A549 (cell line): Measurements from ENCODE around the gene MBNL2. TPM values are rescaled to one million over a fixed set of nuclear protein-coding genes. Genes with fewer than 3 reads are reported as not detected.

Experiments
- ATAC-seq, 2 experiments: fragments of 200-7000 bp in 1 of 2; fragments of >200 bp in 1 of 2; cut with Nextera tagmentation in 1 of 2; cut with Tn5 transposase in 1 of 2; 3 replicates each; pipeline versions ENCODE4 v1.8.0 to v1.9.1; 2018 to 2020; ENCODE audit warnings: mild to moderate bottlenecking in 1 of 2, moderate library complexity in 1 of 2
- CTCF ChIA-PET: fragments of 300-600 bp; sonication (Branson Sonifier 250); formaldehyde crosslinking; extraction: SDS; loops from one replicate; lab custom pipeline; 2021; ENCODE audit warnings: antibody characterized with exemption, inconsistent platforms; lab: Yijun Ruan, JAX
- POLR2A ChIA-PET: fragments of 350-600 bp; formaldehyde crosslinking; extraction: SDS; loops from one replicate; lab custom pipeline; 2021; ENCODE audit warnings: antibody characterized with exemption, inconsistent platforms; lab: Yijun Ruan, JAX
- DNase-seq, 2 experiments: peaks; one replicate each; pipeline versions ENCODE4 v3.0.0 to v3.0.0-alpha.2; 2011 to 2016; ENCODE audit warnings: low read depth in 1 of 2, low spot score in 1 of 2
- FAIRE-seq: peaks from 2 replicates; lab custom pipeline; 2011; peaks lifted over from hg19 to GRCh38; lab: Jason Lieb, UNC
- H3K27ac ChIP-seq, 2 experiments: fragments of >200 bp; sonication (Bioruptor Twin); formaldehyde crosslinking; 3 replicates each; pipeline ENCODE4 v1.5.1; 2016 to 2017
- H3K4me1 ChIP-seq: fragments of >200 bp; sonication (Bioruptor Twin); formaldehyde crosslinking; 3 replicates; pipeline ENCODE4 v1.6.1; 2016
- H3K4me2 ChIP-seq: fragments of >200 bp; sonication (Bioruptor Twin); formaldehyde crosslinking; 3 replicates; pipeline ENCODE4 v1.6.1; 2016
- H3K4me3 ChIP-seq: fragments of >200 bp; sonication (Bioruptor Twin); formaldehyde crosslinking; 3 replicates; pipeline ENCODE4 v1.5.1; 2016
- H3K9me3 ChIP-seq: fragments of >200 bp; sonication (Bioruptor Twin); formaldehyde crosslinking; 3 replicates; pipeline ENCODE4 v1.6.1; 2016
- CEBPB ChIP-seq, 2 experiments: fragments of >200 bp in 1 of 2; sonication (Bioruptor Twin) in 1 of 2; formaldehyde crosslinking in 1 of 2; IDR thresholded peaks; 2 replicates each; pipeline ENCODE4 v1.6.1; 2012 to 2016
- CHD2 ChIP-seq: fragments of 150-350 bp; IDR thresholded peaks from 2 replicates; pipeline ENCODE4 v1.6.1; 2014; ENCODE audit warnings: low read length; ENCODE audit not compliant: partially characterized antibody
- EHF ChIP-seq: fragments of 250-450 bp; sonication (Bioruptor Pico); IDR thresholded peaks from 2 replicates; pipeline ENCODE4 v1.5.0; 2020; ENCODE audit warnings: mild to moderate bottlenecking
- EHMT2 ChIP-seq: fragments of 200-600 bp; sonication (generic); IDR thresholded peaks from 2 replicates; pipeline ENCODE4 v1.6.1; 2016; ENCODE audit warnings: antibody characterized with exemption, low read depth, mild to moderate bottlenecking, moderate library complexity
- EP300 ChIP-seq, 2 experiments: fragments of >200 bp; sonication (Bioruptor Twin); formaldehyde crosslinking; IDR thresholded peaks; 2 replicates in 1 of 2; 3 replicates in 1 of 2; pipeline ENCODE4 v1.6.1; 2016 to 2017
- ESRRA ChIP-seq: fragments of 150-350 bp; IDR thresholded peaks from 2 replicates; pipeline ENCODE4 v1.6.1; 2014; ENCODE audit warnings: mild to moderate bottlenecking, low read length, borderline replicate concordance
- FOSL2 ChIP-seq, 2 experiments: fragments of 450-650 bp in 1 of 2; fragments of >200 bp in 1 of 2; sonication (Bioruptor Twin) in 1 of 2; formaldehyde crosslinking; IDR thresholded peaks; 2 replicates each; pipeline versions ENCODE4 v1.5.0 to v1.6.1; 2016 to 2020; ENCODE audit warnings: mild to moderate bottlenecking in 1 of 2, moderate library complexity in 1 of 2
- HOXB13 ChIP-seq: fragments of 250-450 bp; sonication (Bioruptor Pico); IDR thresholded peaks from 2 replicates; pipeline ENCODE4 v1.5.0; 2020; ENCODE audit warnings: low read depth, mild to moderate bottlenecking, moderate library complexity
- HOXB5 ChIP-seq: fragments of 250-450 bp; sonication (Bioruptor Pico); IDR thresholded peaks from 2 replicates; pipeline ENCODE4 v1.5.0; 2020; ENCODE audit warnings: mild to moderate bottlenecking, moderate library complexity
- NFE2L2 ChIP-seq: fragments of 150-350 bp; conservative IDR thresholded peaks from 2 replicates; pipeline ENCODE4 v1.6.1; 2014; ENCODE audit warnings: low read length
- NPAS2 ChIP-seq: fragments of 250-450 bp; sonication (Bioruptor Pico); IDR thresholded peaks from 2 replicates; pipeline ENCODE4 v1.8.0; 2022; ENCODE audit warnings: mild to moderate bottlenecking, moderate library complexity, borderline replicate concordance
- NR3C1 ChIP-seq: fragments of >200 bp; sonication (Bioruptor Twin); formaldehyde crosslinking; IDR thresholded peaks from 3 replicates; pipeline ENCODE4 v1.6.1; 2017
- RAD21 ChIP-seq, 2 experiments: fragments of >200 bp in 1 of 2; sonication (Bioruptor Twin) in 1 of 2; formaldehyde crosslinking in 1 of 2; IDR thresholded peaks in 1 of 2; conservative IDR thresholded peaks in 1 of 2; 2 replicates in 1 of 2; 3 replicates in 1 of 2; pipeline ENCODE4 v1.6.1; 2012 to 2018; ENCODE audit warnings: inconsistent platforms in 1 of 2
- RARB ChIP-seq: fragments of 250-450 bp; sonication (Bioruptor Pico); IDR thresholded peaks from 2 replicates; pipeline ENCODE4 v1.8.0; 2021; ENCODE audit warnings: mild to moderate bottlenecking, moderate library complexity
- SMC3 ChIP-seq: fragments of >200 bp; sonication (Bioruptor Twin); formaldehyde crosslinking; IDR thresholded peaks from 3 replicates; pipeline ENCODE4 v1.6.1; 2018; ENCODE audit warnings: inconsistent platforms
- TP53 ChIP-seq: fragments of 250-450 bp; sonication (Bioruptor Pico); IDR thresholded peaks from 2 replicates; pipeline ENCODE4 v1.5.0; 2021; ENCODE audit warnings: mild to moderate bottlenecking, moderate library complexity
- WGBS: methylation state at CpG from one replicate; pipeline ENCODE4 v1.1.6; 2017; ENCODE audit errors: missing lambda C conversion rate; 5-methylcytosine and 5-hydroxymethylcytosine counted together
- polyA plus RNA-seq, 4 experiments: library from polyadenylated mRNA; depleted of rRNA in 3 of 4; stranded (reverse); fragments of >200 nt; fragmentation: RNase III in 1 of 4; extraction: RNeasy Plus Mini Kit Qiagen cat#74134 plus additional on column Dnase treatment in 1 of 4; gene quantifications; 2 replicates in 3 of 4; 3 replicates in 1 of 4; pipeline ENCODE4 v1.2.3, GENCODE V29; 2011 to 2017
- TF ChIP-seq, protein P1 (sequence below): fragments of 450-650 bp; IDR thresholded peaks from 2 replicates; pipeline ENCODE4 v1.6.1; 2014; ENCODE audit warnings: antibody characterized with exemption
- TF ChIP-seq, protein P2 (sequence below): IDR thresholded peaks from 2 replicates; pipeline ENCODE4 v1.6.1; 2012
- TF ChIP-seq, protein P3 (sequence below): fragments of >200 bp; sonication (Bioruptor Twin); formaldehyde crosslinking; IDR thresholded peaks from 3 replicates; pipeline ENCODE4 v1.5.1; 2016
- TF ChIP-seq, protein P4 (sequence below): fragments of 250-450 bp; sonication (Bioruptor Pico); IDR thresholded peaks from 2 replicates; pipeline ENCODE4 v1.5.0; 2021; ENCODE audit warnings: mild to moderate bottlenecking, moderate library complexity, borderline replicate concordance
- TF ChIP-seq, protein P5 (sequence below): IDR thresholded peaks from 2 replicates; pipeline ENCODE4 v1.6.1; 2012; ENCODE audit warnings: low read depth, borderline replicate concordance

Gene MBNL2
- polyA plus RNA-seq, 2 of the 4 experiments (the other 2 are of a cell fraction): 18.7 to 20.6 TPM

DNA sequence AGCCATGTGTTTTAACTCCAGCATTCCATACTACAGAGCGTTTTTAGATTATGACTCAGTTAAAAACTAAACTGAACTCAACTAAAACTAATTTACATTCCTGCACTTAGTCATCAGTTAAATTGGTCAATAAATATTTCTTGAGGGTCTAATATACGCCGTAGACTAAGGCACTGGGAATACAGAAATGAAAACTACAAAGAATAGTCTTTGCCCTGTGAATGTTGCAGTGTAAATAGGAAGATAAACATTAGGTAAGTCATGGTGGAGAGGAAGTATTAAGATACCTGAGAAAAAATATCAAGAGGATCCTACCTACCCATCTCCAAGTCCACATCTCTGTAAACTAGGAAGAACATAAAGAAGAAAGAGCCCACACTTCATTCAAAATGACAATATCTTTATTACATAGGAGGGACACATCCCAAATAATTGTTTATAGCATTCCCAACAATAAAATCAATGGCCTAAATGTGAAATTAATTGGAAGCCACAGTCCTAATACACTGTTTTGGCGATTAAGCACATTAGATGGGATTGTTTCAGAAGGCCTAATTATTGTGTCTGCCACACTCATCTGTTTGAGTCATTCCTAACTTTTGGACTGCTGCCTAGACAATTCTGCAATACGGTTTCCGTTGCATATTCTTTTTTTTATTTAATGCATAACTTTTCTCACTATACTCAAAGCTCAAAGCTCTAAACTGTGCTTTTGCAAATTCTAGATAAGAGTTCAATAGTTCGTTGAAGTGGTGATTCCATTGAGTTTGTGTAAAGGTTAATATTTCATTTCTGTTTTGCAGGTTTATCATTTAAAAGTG lies 52.9 kb downstream of the MBNL2 start (continued):
- TF ChIP-seq CHD2 (no peak), HOXB13 (CRISPR knock-in tag) (no peak)

DNA sequence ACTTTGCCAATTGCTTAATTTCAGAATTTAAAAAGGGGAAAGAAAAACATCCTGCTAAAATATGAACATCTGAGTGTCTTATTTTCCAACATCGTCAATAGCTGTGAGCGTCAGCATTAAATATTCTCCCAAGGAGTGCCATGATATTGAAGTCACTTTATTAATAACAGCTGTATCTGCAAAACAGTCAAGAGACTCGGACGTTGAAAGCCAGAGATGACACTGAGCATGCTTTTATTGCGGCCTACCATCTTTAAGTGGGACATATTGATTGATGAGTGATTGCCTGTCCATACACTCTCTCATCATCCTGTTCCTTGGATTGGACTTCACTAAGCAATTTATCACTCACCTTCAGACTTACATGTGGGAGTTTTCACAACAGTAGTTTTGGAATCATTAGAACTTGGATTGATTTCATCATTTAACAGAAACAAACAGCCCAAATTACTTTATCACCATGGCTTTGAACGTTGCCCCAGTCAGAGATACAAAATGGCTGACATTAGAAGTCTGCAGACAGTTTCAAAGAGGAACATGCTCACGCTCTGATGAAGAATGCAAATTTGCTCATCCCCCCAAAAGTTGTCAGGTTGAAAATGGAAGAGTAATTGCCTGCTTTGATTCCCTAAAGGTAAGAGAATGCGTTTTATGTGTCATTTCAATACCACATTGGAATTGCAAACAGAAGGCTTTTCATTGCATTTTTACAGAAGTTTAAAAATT lies 53.8 kb downstream of the MBNL2 start:
- FAIRE-seq (no peak), ATAC-seq (no peak), DNase-seq (no peak)
- no peaks in the 10 kb centered on the region for H3K9me3 ChIP-seq
- TF ChIP-seq EHMT2: no peak
- TF ChIP-seq, protein P1, sequence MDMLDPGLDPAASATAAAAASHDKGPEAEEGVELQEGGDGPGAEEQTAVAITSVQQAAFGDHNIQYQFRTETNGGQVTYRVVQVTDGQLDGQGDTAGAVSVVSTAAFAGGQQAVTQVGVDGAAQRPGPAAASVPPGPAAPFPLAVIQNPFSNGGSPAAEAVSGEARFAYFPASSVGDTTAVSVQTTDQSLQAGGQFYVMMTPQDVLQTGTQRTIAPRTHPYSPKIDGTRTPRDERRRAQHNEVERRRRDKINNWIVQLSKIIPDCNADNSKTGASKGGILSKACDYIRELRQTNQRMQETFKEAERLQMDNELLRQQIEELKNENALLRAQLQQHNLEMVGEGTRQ: no peak
- no peak for TF ChIP-seq CEBPB (IDR thresholded peaks at IDR 0.05)
- no peak for TF ChIP-seq TP53 (CRISPR knock-in tag)
- no peak for TF ChIP-seq EP300 (IDR thresholded peaks at IDR 0.05)
- TF ChIP-seq FOSL2 (IDR thresholded peaks at IDR 0.05): no peak
- TF ChIP-seq FOSL2 (CRISPR knock-in tag; IDR thresholded peaks at IDR 0.05): no peak
- TF ChIP-seq NFE2L2: no peak
- TF ChIP-seq, protein P2, sequence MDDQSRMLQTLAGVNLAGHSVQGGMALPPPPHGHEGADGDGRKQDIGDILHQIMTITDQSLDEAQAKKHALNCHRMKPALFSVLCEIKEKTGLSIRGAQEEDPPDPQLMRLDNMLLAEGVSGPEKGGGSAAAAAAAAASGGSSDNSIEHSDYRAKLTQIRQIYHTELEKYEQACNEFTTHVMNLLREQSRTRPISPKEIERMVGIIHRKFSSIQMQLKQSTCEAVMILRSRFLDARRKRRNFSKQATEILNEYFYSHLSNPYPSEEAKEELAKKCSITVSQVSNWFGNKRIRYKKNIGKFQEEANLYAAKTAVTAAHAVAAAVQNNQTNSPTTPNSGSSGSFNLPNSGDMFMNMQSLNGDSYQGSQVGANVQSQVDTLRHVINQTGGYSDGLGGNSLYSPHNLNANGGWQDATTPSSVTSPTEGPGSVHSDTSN: no peak
- no peak for TF ChIP-seq SMC3
- TF ChIP-seq, protein P3, sequence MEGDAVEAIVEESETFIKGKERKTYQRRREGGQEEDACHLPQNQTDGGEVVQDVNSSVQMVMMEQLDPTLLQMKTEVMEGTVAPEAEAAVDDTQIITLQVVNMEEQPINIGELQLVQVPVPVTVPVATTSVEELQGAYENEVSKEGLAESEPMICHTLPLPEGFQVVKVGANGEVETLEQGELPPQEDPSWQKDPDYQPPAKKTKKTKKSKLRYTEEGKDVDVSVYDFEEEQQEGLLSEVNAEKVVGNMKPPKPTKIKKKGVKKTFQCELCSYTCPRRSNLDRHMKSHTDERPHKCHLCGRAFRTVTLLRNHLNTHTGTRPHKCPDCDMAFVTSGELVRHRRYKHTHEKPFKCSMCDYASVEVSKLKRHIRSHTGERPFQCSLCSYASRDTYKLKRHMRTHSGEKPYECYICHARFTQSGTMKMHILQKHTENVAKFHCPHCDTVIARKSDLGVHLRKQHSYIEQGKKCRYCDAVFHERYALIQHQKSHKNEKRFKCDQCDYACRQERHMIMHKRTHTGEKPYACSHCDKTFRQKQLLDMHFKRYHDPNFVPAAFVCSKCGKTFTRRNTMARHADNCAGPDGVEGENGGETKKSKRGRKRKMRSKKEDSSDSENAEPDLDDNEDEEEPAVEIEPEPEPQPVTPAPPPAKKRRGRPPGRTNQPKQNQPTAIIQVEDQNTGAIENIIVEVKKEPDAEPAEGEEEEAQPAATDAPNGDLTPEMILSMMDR: no peak
- TF ChIP-seq, protein P4, sequence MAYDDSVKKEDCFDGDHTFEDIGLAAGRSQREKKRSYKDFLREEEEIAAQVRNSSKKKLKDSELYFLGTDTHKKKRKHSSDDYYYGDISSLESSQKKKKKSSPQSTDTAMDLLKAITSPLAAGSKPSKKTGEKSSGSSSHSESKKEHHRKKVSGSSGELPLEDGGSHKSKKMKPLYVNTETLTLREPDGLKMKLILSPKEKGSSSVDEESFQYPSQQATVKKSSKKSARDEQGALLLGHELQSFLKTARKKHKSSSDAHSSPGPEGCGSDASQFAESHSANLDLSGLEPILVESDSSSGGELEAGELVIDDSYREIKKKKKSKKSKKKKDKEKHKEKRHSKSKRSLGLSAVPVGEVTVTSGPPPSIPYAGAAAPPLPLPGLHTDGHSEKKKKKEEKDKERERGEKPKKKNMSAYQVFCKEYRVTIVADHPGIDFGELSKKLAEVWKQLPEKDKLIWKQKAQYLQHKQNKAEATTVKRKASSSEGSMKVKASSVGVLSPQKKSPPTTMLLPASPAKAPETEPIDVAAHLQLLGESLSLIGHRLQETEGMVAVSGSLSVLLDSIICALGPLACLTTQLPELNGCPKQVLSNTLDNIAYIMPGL (CRISPR knock-in tag): no peak
- TF ChIP-seq RAD21 (conservative IDR thresholded peaks at IDR 0.05 in 1 of 2, IDR thresholded peaks at IDR 0.05 in 1 of 2): no peak
- no peak for TF ChIP-seq ESRRA
- TF ChIP-seq NPAS2 (CRISPR knock-in tag): no peak
- no peak for TF ChIP-seq NR3C1
- no peak for TF ChIP-seq HOXB5 (CRISPR knock-in tag)
- TF ChIP-seq, protein P5, sequence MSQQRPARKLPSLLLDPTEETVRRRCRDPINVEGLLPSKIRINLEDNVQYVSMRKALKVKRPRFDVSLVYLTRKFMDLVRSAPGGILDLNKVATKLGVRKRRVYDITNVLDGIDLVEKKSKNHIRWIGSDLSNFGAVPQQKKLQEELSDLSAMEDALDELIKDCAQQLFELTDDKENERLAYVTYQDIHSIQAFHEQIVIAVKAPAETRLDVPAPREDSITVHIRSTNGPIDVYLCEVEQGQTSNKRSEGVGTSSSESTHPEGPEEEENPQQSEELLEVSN: no peak
- no peak for TF ChIP-seq EHF (CRISPR knock-in tag)
- no peak for TF ChIP-seq RARB
- CTCF ChIA-PET: interaction anchor here (0.6 to 1.5 kb wide), 4 partner anchors 17 to 69 kb away, joined by 3 to 4 read pairs (median 3); no protein-coding TSS in a partner anchor
- WGBS: 81% methylated on average over 8 of the region's 8 CpGs
- H3K4me1 ChIP-seq: peaks cover 80% of the 10 kb centered on the region
- H3K27ac ChIP-seq: peak overlapping the region; percentile 80 to 95
- POLR2A ChIA-PET: no interaction called here
- H3K4me2 ChIP-seq: peak overlapping the region; percentile 71
- H3K4me3 ChIP-seq: no peak overlapping the region
